Islet precursor cell (in vitro differentiated cells): Measurements from ENCODE around the gene CDH24.

Source experiments
- DNase-seq: peaks from one replicate; pipeline ENCODE4 v3.0.0-alpha.2; 2018

Gene CDH24

DNA sequence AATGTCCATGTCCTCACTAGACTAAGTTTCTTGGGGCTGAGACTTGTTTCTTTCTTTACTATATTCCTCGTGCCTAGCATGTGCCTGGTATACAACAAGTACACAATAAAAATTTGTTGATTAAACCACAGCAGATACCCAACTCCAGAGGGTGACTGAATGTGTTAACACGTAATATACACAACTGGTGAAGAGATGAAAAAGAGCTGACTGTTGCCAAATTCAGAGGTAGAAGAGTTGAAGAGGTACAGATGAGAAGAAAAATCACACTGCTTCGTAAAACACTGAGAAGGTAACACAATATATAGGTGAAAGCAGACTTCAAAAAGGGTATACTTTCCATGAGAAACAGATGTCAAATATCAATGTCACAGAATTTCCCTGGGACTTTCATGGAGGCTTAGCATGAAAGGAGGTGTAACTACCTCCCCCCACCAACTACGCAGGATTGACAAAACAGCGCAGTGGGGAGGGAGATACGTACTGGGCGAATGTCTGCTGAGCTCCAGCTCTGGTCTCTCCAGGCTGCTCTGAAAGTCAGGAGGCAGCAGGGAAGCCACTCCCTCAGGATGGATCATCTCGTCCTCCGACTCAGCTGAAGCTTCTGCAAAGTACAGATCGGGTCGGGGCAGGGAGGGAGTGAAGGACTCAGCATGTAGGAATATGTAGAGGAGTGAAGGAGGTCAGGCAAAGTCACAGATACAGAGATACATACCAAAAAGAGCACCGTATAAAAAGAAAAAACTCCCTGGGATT, 32.4 kb upstream of the CDH24 start:
- no peak for DNase-seq

- DNase-seq = no peak
Observed at GRCh38 chr14:23086565-23086964, 29.2 kb upstream of the CDH24 start.

GRCh38 chr14:23085458-23085857, 28.1 kb upstream of the CDH24 start:
- DNase-seq = no peak

- DNase-seq = no peak
Observed at GRCh38 chr14:23080474-23080873, 23.2 kb upstream of the CDH24 start.

- no peak for DNase-seq
Observed at GRCh38 chr14:23079716-23080115, 22.4 kb upstream of the CDH24 start.

GRCh38 chr14:23078692-23079116, 21.4 kb upstream of the CDH24 start:
- peak; percentile 93 for DNase-seq

DNA sequence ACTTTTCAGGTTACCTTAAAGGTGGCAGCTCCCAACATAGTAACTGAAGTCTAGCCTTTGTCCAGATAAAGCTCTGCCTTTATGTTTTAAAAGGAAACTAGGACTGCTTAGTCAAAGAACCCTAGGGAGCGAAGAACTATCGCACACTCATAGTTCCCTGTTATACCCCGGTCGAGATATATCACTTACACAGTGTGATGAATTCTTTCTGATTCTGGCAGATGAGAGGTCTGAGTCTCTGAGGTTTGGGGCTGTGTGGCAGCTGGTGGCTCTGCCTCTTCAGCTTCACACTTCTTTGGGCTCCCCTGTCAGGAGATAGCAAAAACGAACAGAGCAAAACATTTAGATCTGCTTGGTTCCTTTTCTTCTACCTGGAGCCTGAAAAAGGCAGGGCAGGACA, 20.6 kb upstream of the CDH24 start:
- DNase-seq = no peak

GRCh38 chr14:23076785-23077408, 19.6 kb upstream of the CDH24 start:
- no peak for DNase-seq

DNA sequence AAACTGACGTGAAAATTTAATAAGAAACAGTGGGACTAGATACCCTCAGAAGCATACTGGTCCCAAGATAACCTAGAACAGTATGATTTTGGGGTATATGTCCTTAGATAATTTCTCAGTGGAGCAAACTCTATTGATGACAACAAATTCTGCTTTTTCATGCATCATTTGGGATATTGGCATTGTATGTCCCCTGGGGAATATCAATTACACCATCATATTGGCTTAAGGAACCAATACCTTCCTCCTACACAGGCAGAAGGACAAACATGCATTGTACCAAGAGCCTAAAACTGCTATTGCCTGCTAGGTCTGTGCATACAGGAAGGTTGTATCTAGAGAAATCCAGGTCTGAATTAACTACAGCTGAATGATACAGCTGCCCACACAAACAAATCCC, 17.6 kb upstream of the CDH24 start:
- DNase-seq = no peak

DNA sequence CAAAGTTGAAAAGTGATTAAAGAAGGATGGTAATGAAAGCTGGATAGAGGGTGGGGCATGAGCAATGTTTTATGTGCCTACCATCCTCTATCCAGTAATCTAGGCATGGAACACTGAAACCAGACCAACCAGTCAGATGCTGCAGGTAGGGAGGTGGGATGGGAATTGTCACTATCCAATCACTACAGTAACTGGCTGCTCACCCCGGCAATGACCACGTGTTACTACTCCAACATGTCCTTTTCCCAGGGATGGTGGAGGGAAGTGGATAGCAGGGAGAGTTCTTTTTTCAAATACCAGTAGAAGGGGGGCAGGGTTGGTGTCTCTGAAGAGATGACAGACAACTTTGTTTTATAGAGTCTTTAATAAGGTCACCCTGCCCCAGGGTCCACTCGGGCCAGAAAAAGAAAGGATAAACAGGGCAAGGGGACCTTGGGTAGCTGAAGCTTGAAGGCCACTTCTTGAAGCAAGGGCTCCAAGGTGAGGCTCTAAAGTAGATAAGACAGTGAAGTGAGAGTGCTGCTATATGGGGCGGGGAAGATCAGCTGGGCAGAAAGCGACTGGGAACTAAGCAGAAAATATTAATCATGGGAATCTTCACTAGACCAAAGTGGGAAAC, 14.7 kb upstream of the CDH24 start:
- DNase-seq = peak; percentile 87

- DNase-seq = peak; percentile 97
Observed at GRCh38 chr14:23071244-23071920, 14.1 kb upstream of the CDH24 start.

DNA sequence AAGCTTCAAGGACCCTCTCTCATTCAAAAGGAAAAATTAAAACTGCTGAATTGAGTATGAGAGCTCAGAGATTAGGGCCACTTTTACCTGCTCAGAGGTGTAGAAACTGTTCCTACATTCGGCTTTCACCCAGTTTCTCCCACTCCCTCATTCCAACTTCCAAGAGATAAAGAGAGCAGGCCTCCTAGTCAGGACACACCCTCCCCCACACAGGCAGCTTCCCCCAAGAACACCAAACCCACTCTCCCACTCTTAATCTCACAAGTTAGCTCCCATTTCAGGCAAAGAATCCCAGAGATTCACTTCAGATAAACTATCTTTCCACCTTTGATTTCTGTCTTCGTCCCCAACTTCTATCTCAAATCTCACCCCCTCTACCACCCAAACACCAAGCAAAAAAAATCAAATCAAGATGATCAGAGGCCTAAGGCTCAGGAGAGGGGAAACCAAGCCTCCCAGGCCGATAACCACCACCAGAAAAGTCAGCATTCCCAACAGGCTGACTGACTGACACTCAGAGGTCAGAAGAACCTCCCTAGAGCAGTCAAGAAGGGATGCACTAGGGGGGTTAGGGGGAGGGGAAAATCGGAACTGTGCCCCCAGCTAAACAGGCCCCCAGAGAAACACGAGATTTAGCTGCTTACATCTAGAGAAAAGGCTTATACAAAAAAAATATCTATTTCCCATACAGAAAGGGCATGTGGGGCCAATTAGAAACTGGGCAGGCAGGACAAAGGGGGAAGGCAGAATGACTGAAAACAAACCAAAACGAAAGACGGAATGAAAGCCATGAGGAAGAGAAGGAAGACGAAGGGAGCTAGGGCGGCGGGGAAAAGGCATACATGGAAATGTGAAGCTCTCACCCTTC, 13.2 kb upstream of the CDH24 start:
- no peak for DNase-seq

DNA sequence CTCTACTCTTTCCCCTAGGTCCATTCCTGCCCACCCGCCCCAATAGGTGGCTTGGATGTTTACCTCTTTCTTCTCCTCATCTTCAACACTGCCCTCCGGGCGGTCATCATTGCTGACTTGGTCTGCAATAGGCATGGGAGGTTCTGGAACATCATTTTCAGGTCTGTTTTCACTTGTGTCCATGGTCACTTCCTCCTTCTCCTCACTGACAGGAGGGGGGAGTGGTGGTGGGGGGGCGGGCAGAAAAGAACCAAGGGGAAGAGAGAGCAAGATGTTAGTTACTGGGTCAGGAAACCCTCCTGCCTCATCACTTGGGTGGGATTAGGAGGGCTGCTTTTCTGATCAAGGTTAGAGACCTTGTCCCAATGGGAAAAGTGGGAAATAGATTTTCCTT, 12.1 kb upstream of the CDH24 start:
- DNase-seq = no peak

GRCh38 chr14:23068789-23069412, 11.6 kb upstream of the CDH24 start:
- peak; percentile 96 for DNase-seq

GRCh38 chr14:23067847-23068788, 10.8 kb upstream of the CDH24 start:
- DNase-seq = no peak

DNA sequence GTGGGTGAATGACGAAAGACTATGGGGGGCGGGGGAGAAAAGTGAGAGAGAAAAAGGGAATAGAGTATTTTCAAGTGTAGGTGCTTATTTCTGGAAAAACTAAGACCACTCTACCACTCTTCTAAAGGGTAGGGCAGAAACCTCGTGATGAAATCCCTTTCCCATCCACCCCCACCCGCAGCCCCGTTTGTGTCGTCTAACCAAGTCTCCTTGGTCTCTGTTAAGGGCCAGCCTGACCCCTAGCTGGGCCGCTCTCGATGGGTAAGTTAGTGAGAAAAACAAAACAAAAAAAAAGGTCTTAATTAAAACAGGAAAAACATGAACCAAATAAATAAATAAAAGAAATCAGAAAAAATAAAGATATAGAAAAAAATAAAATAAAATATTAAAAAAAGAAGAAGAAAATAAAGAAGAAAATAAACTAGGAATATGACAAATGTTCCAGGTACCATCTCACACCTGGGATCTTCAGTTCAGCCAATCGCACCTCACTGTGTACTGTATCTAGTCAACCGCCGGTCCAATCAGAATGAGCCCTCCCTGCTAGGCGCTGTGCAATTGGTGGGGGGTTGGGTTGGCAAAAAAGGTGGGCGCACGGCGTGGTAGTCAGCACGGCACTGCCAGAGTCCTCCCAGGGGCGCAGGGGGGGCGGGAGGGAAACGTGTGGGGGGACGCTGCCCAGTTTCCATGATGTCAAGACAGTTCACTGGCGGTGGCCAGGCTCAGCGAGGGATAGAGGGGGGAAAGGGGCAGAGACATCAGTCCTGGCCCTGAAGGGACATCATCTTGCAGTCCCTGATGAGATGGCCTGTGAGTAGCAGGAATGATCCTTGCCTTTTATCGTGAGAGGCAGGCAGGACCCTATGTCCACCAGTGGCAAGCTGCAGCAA, 9.8 kb upstream of the CDH24 start:
- DNase-seq = no peak

- DNase-seq = no peak
Observed at GRCh38 chr14:23066368-23066767, 9.0 kb upstream of the CDH24 start.

DNA sequence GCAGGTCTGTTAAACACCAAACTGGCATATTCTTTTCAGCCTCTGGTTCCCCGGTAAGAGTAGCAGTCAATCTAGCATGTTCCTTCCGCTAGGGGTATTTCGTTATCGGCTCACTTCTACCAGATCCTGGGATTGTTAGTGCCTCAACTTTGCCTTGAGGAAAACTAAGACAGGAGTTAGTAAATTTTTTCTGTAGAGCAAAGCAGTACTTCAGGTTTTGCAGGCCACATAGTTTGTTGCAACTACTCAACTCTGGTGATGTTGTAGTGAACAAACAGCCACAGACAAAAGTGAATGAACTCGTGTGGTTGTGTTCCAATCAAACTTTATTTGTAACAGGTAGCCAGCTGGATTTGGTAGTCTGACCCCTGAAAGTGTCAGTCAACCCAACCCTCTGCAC, 6.3 kb upstream of the CDH24 start:
- DNase-seq = peak; percentile 47

GRCh38 chr14:23062002-23062401, 4.7 kb upstream of the CDH24 start:
- peak; percentile 97 for DNase-seq
